GM10266 (cell line): Measurements from ENCODE around the gene TP53I3.
"Not testable (repeated sequence)": the region's sequence is repeated elsewhere in the genome, so short reads cannot be mapped to it uniquely, and the experiment has no call there.

Source experiments
- DNase-seq: peaks from one replicate; pipeline ENCODE4 v3.0.0; 2012; ENCODE audit errors: extremely low spot score
- CTCF ChIP-seq: IDR thresholded peaks from 2 replicates; pipeline ENCODE4 v1.5.1; 2012; ENCODE audit warnings: mild to moderate bottlenecking, low read depth; ENCODE audit not compliant: control insufficient read depth, insufficient read depth; ENCODE audit errors: missing control alignments

TP53I3 gene

GRCh38 chr2:24106786-24107185, 22.2 kb upstream of the TP53I3 start:
- DNase-seq, result no peak
- no peak for TF ChIP-seq CTCF

- no peak for DNase-seq
- TF ChIP-seq CTCF, result no peak
Observed at GRCh38 chr2:24105816-24106215, 21.2 kb upstream of the TP53I3 start.

- no peak for TF ChIP-seq CTCF
- DNase-seq, result no peak
Observed at GRCh38 chr2:24104906-24105305, 20.3 kb upstream of the TP53I3 start.

DNA sequence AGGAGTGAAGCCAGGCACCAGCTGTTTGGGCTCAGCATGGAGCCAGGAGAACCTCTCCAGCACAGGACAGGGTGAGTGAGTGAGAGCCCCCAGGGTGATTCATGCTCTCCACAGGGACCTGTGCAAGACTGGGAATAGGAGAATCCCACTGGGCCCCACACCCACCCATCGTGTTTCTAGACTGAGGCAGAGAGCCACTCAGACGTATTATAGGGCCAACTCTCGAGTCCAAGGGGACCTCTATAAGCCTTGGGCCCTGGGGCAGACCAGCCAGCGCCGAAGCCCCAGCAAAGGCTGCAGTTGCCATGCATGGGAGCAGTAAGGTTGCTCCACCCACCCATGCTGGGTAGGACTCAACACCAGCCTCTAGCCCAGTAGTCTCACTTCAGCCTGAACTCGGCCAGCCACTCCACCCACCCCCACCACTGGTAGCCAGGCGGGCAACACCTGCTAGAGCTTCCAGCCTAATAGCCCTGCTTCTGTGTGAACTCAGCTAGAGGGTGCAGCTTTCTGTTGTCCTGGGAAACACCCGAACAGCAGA, 19.5 kb upstream of the TP53I3 start:
- no peak for DNase-seq
- no peak for TF ChIP-seq CTCF

- TF ChIP-seq CTCF, result no peak
- no peak for DNase-seq
Observed at GRCh38 chr2:24102677-24103076, 18.0 kb upstream of the TP53I3 start.

DNA sequence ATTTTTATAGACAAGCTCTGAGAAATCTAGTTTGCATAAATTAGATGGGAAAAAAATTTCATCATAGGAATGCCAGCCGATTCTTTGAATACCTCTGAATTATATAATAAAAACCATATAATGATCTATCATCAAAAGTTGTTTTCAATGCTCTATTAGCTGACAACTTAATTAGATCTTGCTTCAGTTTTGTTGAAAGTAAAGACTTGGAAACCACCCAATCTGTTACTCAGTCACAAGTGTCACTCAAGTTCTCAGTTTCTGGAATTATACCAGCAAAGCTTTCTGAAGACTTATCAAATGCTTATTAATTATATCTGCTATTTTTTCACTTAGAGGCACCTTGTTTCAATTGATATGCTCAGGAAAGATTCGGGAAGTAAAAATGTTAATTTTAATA, 17.4 kb upstream of the TP53I3 start:
- DNase-seq, result no peak
- no peak for TF ChIP-seq CTCF

- not testable (repeated sequence) for DNase-seq
Observed at GRCh38 chr2:24100732-24101131, 16.1 kb upstream of the TP53I3 start.

- not testable (repeated sequence) for DNase-seq
Observed at GRCh38 chr2:24095171-24095677, 10.6 kb upstream of the TP53I3 start.

DNA sequence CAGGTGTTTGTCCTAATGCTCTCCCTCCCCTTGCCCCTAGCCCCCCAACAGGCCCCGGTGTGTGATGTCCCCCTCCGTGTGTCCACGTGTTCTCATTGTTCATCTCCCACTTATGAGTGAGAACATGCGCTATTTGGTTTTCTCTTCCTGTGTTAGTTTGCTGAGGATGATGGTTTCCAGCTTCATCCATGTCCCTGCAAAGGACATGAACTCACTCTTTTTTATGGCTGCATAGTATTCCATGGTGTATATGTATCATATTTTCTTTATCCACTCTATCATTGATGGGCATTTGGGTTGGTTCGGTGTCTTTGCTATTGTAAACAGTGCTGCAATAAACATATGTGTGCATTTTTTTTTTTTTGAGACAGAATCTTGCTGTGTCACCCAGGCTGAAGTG, 8.6 kb upstream of the TP53I3 start:
- DNase-seq, result not testable (repeated sequence)
